NCI-H1417 (cell line): ENCODE data around the gene YY1.
"Not testable (repeated sequence)": the region's sequence is repeated elsewhere in the genome, so short reads cannot be mapped to it uniquely, and the experiment has no call there.

Experiments
- DNase-seq, 3 experiments: peaks; one replicate each; lab custom pipeline; 2025; lab: John Stamatoyannopoulos, UW

Gene YY1

DNA sequence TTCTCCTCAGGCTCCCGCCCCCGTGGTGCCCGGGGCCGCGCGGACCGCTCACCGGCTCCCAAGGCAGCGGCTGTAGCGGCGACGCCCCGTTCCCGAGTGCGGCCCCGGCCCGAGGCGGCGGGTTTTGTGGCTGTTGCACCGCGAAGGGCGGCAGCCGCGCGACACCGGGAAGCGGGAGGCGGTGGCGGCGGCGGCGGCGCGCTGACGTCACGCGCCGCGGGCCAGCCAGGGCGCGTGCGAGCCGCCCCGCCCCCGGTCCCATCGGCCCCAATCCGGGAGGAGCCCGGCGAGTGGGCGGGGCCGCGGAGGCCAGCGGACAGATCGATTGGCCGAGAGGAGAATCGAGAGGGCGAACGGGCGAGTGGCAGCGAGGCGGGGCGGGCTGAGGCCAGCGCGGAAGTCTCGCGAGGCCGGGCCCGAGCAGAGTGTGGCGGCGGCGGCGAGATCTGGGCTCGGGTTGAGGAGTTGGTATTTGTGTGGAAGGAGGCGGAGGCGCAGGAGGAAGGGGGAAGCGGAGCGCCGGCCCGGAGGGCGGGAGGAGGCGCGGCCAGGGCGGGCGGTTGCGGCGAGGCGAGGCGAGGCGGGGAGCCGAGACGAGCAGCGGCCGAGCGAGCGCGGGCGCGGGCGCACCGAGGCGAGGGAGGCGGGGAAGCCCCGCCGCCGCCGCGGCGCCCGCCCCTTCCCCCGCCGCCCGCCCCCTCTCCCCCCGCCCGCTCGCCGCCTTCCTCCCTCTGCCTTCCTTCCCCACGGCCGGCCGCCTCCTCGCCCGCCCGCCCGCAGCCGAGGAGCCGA is at the start of gene YY1:
YY1 (plus strand) TSS at position 726 of the 792 bp plus-strand sequence. CDS start 101 bp downstream, outside the sequence.
- DNase-seq = peak; percentile 99

DNA sequence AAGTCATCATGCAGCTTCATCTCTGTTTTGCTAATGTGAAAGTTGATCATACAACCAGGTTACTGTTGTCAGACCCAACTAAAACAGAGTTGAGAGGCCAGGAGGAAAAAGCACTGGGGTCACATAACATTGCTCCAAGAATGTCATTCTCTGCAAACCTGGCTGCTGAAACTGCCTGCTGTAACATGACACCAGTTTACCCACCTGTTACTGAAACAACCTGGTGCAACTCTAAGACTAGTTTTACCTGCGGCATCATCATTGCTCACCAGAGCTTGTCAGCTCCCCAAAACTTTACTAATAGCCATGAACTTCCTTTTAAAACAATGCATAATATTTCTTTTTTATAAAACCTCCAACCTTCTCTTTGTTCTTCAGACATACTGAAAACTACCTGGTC is 48.8 kb upstream of the YY1 start:
- no peak for DNase-seq

- DNase-seq = no peak
Measured at GRCh38 chr14:100191584-100192249, 47.2 kb upstream of the YY1 start.

- peak in 2 of 3 experiments; percentile 67 to 70 for DNase-seq
Measured at GRCh38 chr14:100192250-100192671, 46.7 kb upstream of the YY1 start.

GRCh38 chr14:100192672-100193416 is 46.1 kb upstream of the YY1 start:
- DNase-seq = peak; percentile 99 to 100 (median 100)

GRCh38 chr14:100193417-100194357 is 45.3 kb upstream of the YY1 start:
- no peak for DNase-seq

DNA sequence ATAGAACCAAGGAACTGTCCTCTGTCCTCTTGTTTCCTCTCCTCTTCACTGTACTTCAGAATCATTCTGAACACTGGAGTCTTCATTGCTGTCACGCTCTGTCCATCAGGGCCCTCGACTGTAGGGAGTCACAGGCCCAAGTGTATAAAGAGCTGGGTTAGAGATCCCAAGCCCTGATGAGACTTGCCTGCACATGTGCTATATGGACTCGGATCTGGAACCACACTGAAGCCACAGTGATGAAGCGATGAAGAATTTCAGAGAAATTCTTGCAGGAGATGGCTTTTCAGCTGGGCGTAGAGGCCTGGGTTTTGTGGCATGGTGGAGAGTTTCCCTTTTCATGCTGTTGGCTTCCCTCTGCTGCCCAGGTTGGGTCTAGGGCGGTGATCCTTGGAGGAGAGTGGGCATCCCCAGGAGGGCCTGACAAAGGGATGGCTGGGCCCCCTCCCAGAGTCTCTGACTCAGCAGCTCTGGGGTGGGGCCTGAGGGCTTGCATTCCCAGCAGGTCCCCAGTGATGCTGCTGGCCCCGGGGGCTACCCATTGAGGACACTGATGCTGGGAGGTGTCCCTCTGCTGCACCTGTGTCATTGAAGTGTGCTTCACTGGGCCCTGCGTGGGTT is 39.6 kb upstream of the YY1 start:
- DNase-seq = no peak

DNA sequence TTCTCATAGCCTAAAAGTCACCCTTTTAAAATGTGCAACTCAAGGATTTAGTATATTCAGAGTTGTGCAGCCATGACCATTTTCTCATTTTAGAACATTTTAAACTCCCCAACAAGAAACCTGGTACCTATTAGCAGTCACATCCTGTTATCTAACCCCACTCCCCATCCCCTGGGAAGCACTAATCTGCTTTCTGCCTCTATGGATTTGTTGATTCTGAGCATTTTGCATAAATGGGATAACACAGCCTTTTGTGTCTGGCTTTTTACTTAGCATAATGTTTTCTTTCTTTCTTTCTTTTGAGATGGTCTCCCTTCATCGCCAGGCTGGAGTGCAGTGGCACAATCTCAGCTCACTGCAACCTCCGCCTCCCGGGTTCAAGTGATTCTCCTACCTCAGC is 38.6 kb upstream of the YY1 start:
- DNase-seq = no peak

- DNase-seq = peak in 1 of 3 experiments; percentile 20
Measured at GRCh38 chr14:100201701-100202100, 37.2 kb upstream of the YY1 start.

GRCh38 chr14:100202712-100203111 is 36.2 kb upstream of the YY1 start:
- no peak for DNase-seq

DNA sequence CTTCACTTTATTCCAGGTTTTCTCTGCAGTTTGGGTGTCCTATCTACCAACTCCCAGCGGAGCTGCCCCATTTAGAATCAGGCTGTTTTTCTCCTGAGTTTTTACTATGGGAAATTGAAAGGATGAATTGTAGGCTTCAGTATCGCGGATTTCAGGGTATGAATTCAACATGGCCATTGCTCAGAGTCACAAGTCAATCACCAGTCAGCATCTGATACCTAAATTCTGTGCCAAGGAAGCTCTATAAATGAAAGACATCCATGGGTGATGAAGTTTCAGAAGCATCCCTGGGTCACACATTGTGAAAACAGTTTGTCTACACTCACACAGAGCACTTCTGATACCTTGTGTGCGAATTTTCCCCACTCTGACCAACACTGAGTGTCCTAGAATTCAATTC is 35.8 kb upstream of the YY1 start:
- no peak for DNase-seq

DNA sequence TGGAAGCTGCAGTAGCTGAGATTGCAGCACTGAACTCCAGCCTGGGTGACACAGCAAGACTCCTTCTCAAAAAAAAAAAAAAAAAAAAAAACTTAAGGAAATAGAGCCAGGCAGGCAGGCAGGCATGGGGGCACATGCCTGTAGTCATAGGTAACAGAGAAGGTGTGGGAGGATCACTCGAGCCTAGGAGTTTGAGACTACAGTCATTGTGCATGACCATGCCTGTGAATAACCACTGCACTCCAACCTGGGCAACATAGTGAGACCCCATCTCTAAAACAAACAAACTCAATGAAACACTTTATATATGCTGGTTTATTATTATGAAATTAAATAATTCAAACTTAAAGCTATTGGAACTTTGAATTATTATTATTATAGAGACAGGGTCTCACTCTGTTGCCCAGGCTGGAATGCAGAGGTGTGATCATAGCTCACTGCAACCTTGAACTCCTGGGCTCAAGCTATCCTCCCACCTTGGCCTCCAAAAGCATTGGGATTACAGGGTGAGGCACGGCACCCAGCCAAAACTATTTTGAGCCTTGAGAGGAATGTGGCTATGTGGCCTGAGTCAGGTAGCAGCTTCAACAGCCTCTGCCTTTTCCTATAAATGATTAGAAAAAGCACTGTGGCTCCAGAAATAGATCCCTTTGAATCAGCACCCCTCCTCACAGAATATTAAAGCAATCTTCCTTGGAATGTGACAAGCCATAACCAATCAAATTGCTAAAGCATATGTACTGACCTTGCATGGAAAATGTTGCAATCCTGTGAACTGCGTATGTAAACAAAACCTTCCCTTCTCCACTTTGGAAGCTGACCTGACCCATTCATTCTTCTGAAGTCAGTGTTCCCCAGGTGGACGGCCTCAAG is 34.7 kb upstream of the YY1 start:
- DNase-seq = no peak

DNA sequence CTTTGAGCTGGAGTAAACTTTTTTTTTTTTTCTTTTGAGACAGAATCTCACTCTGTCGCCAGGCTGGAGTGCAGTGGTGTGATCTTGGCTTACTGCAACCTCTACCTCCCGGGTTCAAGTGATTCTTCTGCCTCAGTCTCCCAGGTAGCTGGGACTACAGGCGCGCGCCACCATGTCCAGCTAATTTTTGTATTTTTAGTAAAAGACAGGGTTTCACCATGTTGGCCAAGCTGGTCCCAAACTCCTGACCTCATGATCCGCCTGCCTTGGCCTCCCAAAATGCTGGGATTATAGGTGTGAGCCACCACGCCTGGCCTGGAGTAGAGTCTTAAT is 34.1 kb upstream of the YY1 start:
- DNase-seq = not testable (repeated sequence)

GRCh38 chr14:100207588-100207987 is 31.4 kb upstream of the YY1 start:
- DNase-seq = not testable (repeated sequence)

- DNase-seq = not testable (repeated sequence)
Measured at GRCh38 chr14:100208136-100208535, 30.8 kb upstream of the YY1 start.

GRCh38 chr14:100211366-100211765 is 27.6 kb upstream of the YY1 start:
- DNase-seq = no peak

GRCh38 chr14:100211893-100212292 is 27.1 kb upstream of the YY1 start:
- DNase-seq = no peak

- no peak for DNase-seq
Measured at GRCh38 chr14:100212476-100213333, 26.2 kb upstream of the YY1 start.

DNA sequence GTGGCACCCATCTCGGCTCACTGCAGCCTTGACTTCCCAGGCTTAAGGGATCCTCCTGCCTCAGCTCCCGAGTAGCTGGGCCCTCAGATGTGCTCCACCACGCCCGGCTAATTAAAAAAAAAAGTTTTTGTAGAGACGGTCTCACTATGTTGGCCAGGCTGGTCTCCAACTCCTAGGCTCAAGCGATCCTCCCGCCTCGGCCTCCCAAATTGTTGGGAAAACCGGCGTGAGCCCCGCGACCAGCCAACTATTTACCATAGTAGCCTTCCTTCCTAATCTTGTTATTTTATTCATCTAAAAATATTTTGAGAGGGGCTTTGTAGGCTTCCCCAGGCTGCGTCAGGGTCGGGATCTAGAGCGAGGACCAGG is 25.4 kb upstream of the YY1 start:
- DNase-seq = no peak
